ENCODE measurements around the gene TMEM181.
A peak's percentile ranks its signal among the peaks of the same experiment; 100 is the strongest.

TMEM181 gene

DNA sequence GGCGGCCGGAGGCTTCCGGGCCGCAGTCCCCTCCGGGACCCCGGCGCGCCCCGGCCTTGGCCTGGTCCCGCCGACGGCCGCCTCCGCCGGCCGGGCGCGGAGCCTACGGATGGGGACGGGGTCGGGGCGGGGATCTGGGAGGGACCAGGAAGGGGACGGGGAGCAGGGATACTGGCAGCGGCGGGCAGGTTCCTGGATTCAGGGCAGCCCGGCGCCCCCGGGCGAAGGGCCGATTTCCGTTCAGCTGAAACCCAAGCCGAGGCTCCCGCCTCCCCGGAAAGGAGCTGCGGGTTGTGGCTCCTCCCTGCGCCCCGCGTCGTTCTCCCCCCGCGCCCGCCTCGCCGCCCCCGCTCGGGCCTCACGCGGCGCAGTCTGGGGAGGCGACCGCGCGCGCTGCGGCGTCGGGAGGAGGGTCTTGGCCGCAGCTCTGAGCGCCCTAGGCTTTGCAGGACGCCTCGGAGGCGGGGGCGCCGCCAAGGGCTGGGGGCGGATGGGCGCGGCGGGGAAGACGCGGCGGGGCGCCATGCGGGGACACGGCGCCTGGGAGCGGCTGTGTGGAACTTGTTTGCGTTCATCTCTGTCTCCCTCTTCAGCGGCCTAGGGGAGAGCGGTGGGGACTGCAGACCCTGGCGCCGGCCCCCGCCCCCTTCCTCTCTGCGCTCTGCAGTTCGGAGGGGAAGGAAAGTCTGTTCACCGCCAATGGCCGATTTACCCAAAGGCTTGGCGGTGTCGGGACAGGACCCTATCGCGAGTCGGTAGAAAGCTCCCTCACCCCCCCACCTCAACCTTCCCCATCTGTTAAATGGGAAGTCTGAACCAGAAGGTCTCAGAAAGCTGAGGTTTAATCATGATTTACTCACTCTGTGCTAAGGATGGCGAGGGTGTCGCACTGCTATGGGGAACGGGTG, 22.7 kb upstream of the TMEM181 start:
- DNase-seq (ENCODE audit: extremely low read depth, low read depth), result no peak
- peak overlapping the region; percentile 52 for H3K4me3 ChIP-seq (replicated peaks; ENCODE audit: low read depth, low read length)
- no peak for TF ChIP-seq CTCF (IDR thresholded peaks at IDR 0.05; ENCODE audit: low read depth, low read length, missing control alignments)

DNA sequence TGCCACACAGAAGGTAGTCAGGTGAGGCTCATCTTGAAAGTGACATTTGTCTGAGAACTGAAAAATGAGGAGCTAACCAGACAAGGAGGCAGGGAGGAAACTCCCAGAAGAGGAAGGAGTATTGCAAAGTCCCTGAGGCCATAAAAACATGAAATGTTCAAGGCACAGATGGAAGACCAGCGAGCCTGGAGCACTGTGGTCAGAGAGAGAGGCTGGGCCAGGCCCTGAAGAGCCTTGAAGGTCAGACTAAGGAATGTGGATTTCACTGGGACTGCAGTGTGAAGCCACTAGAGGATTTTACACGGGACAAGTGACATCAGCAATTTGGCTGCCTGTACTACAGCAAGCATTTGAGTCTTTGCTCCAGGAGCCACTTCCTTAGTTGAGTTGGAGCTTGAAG, 21.1 kb upstream of the TMEM181 start:
- DNase-seq (ENCODE audit: extremely low read depth, low read depth), result no peak
- TF ChIP-seq CTCF (IDR thresholded peaks at IDR 0.05; ENCODE audit: low read depth, low read length, missing control alignments), result no peak
- H3K4me3 ChIP-seq (replicated peaks; ENCODE audit: low read depth, low read length), result no peak overlapping the region

DNA sequence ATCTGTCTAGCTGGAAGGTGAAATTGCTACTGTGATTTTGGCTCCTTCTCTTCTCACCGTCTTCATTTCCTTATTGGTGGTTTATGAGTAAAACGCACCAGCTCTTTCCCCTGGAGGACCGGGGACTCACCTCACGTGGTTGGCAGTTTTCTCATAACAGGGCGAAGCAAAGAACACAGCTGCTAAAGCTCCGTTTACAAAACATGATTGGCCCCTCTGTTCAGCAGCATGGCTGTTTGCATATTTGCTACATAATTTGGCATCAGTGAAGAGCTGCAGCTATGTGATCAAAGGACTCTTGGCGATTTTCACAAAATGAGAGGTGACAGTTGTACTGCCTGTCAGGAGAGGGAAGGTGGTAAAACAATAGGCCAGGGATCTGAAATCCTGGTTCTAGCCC, 20.5 kb upstream of the TMEM181 start:
- no peak for TF ChIP-seq CTCF (IDR thresholded peaks at IDR 0.05; ENCODE audit: low read depth, low read length, missing control alignments)
- no peak overlapping the region for H3K4me3 ChIP-seq (replicated peaks; ENCODE audit: low read depth, low read length)
- DNase-seq (ENCODE audit: extremely low read depth, low read depth), result no peak

DNA sequence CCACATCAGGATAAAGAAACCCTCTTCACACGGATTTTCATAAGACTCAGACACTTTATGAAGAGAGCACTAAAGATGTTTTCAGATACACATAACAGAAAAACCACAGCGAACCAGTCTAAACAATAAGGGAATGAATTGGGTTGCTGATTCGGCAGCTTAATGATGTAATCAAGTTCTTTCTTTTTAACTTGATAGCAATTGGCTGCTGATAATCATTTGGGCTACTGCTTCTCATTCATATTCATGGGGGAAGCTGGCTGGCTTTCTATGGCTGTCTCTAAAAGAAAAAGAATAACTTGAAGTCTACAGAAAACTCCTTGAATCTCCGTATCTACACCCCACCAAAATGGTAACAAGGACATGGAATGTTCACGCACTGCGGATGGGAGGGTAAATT, 20.0 kb upstream of the TMEM181 start:
- no peak for DNase-seq (ENCODE audit: extremely low read depth, low read depth)
- no peak overlapping the region for H3K4me3 ChIP-seq (replicated peaks; ENCODE audit: low read depth, low read length)
- TF ChIP-seq CTCF (IDR thresholded peaks at IDR 0.05; ENCODE audit: low read depth, low read length, missing control alignments), result no peak

DNA sequence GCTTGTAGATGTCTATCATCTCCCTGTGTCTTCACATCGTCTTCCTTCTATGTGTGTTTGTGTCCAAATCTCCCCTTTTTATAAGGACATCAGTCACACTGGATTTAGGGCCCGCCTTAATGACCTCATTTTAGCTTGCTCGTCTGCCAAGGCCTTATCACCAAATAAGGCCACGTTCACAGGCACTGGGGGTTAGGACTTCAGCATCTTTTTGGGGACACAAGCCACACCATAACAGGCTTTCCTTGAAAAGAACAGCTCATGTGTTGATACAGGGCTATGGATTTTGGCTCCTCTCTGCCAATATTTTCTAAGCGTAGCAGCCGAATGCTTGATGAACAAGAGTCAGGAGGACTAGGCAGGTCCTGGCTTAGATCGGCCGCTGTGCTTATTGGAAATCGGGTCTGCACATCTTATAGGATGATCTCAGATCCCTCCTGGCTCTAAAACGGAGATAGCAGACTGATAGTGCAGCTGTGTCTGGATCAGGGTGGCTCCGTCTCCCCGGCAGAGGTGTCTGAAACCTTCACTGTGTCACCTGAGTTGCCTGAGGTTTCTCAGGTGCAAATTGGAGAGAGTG, 16.2 kb upstream of the TMEM181 start:
- DNase-seq (ENCODE audit: extremely low read depth, low read depth), result no peak
- no peak for TF ChIP-seq CTCF (IDR thresholded peaks at IDR 0.05; ENCODE audit: low read depth, low read length, missing control alignments)
- no peak overlapping the region for H3K4me3 ChIP-seq (replicated peaks; ENCODE audit: low read depth, low read length)

GRCh38 chr6:158544428-158544827, 15.5 kb upstream of the TMEM181 start:
- no peak for DNase-seq (ENCODE audit: extremely low read depth, low read depth)
- no peak overlapping the region for H3K4me3 ChIP-seq (replicated peaks; ENCODE audit: low read depth, low read length)
- no peak for TF ChIP-seq CTCF (IDR thresholded peaks at IDR 0.05; ENCODE audit: low read depth, low read length, missing control alignments)
